ENCODE measurements around the gene MRTO4. TPM values are rescaled to one million over a fixed set of nuclear protein-coding genes. Genes with fewer than 3 reads are reported as not detected.
A peak's percentile ranks its signal among the peaks of the same experiment; 100 is the strongest.

MRTO4 gene
- total and polyA plus RNA-seq, 9 of the 15 experiments (the other 6 are each of a cell fraction or from before 2014, with no cell fraction given), result 62.0 to 173 (median 146) TPM

- TF ChIP-seq RAD21 (CRISPR knock-in tag; conservative IDR thresholded peaks at IDR 0.05 in 1 of 2, IDR thresholded peaks at IDR 0.05 in 1 of 2), result peak in 1 of 2 experiments; percentile 4; a peak in 1 of 4 replicates
- TF ChIP-seq NFE2 (IDR thresholded peaks at IDR 0.05; ENCODE audit: low read depth), result peak; percentile 80
- no peak for TF ChIP-seq ZNF695 (CRISPR knock-in tag; IDR thresholded peaks at IDR 0.05)
- no peak for TF ChIP-seq CBX1 (IDR thresholded peaks at IDR 0.05; ENCODE audit: low read depth)
- TF ChIP-seq FOXP1 (CRISPR knock-in tag; IDR thresholded peaks at IDR 0.05), result no peak
- no peak for TF ChIP-seq HCFC1 (IDR thresholded peaks at IDR 0.05; ENCODE audit: low read depth, low read length)
- no peak for TF ChIP-seq KAT8 (IDR thresholded peaks at IDR 0.05; ENCODE audit: low read depth)
- TF ChIP-seq RFX1 (IDR thresholded peaks at IDR 0.05), result no peak
- TF ChIP-seq BRF2 (IDR thresholded peaks at IDR 0.05; ENCODE audit: borderline replicate concordance, insufficient read depth, insufficient read length), result no peak
- TF ChIP-seq SMARCC2 (IDR thresholded peaks at IDR 0.05; ENCODE audit: low read depth), result no peak
- peak; percentile 70 for TF ChIP-seq C11orf30 (IDR thresholded peaks at IDR 0.05; ENCODE audit: low read depth)
- TF ChIP-seq MAZ (CRISPR knock-in tag; conservative IDR thresholded peaks at IDR 0.05 in 1 of 2, IDR thresholded peaks at IDR 0.05 in 1 of 2), result no peak
- no peak for TF ChIP-seq KLF10 (CRISPR knock-in tag; IDR thresholded peaks at IDR 0.05)
- TF ChIP-seq NFE2L1 (tag; IDR thresholded peaks at IDR 0.05; ENCODE audit: borderline replicate concordance, low read depth), result no peak
- TF ChIP-seq SREBF2 (CRISPR knock-in tag; IDR thresholded peaks at IDR 0.05), result no peak
- no peak for TF ChIP-seq SRSF3 (IDR thresholded peaks at IDR 0.05; ENCODE audit: insufficient read depth, low read length)
- TF ChIP-seq DPF2 (IDR thresholded peaks at IDR 0.05), result peak; percentile 30; the same call in 1 of the 2 replicates
- TF ChIP-seq LCOR (CRISPR knock-in tag; IDR thresholded peaks at IDR 0.05), result no peak
- TF ChIP-seq ZC3H11A (IDR thresholded peaks at IDR 0.05; ENCODE audit: low read depth, low read length), result no peak
- no peak for TF ChIP-seq MEF2A (IDR thresholded peaks at IDR 0.05; ENCODE audit: control insufficient read depth, low read depth, low read length)
- TF ChIP-seq ARHGAP35 (IDR thresholded peaks at IDR 0.05; ENCODE audit: partially characterized antibody), result peak; percentile 48
- no peak for TF ChIP-seq MAFK (IDR thresholded peaks at IDR 0.05; ENCODE audit: low read length)
- TF ChIP-seq, protein P1, sequence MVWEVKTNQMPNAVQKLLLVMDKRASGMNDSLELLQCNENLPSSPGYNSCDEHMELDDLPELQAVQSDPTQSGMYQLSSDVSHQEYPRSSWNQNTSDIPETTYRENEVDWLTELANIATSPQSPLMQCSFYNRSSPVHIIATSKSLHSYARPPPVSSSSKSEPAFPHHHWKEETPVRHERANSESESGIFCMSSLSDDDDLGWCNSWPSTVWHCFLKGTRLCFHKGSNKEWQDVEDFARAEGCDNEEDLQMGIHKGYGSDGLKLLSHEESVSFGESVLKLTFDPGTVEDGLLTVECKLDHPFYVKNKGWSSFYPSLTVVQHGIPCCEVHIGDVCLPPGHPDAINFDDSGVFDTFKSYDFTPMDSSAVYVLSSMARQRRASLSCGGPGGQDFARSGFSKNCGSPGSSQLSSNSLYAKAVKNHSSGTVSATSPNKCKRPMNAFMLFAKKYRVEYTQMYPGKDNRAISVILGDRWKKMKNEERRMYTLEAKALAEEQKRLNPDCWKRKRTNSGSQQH (CRISPR knock-in tag; IDR thresholded peaks at IDR 0.05), result no peak
- TF ChIP-seq NR1H2 (CRISPR knock-in tag; IDR thresholded peaks at IDR 0.05), result no peak
- TF ChIP-seq, protein P2, sequence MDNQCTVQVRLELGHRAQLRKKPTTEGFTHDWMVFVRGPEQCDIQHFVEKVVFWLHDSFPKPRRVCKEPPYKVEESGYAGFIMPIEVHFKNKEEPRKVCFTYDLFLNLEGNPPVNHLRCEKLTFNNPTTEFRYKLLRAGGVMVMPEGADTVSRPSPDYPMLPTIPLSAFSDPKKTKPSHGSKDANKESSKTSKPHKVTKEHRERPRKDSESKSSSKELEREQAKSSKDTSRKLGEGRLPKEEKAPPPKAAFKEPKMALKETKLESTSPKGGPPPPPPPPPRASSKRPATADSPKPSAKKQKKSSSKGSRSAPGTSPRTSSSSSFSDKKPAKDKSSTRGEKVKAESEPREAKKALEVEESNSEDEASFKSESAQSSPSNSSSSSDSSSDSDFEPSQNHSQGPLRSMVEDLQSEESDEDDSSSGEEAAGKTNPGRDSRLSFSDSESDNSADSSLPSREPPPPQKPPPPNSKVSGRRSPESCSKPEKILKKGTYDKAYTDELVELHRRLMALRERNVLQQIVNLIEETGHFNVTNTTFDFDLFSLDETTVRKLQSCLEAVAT (IDR thresholded peaks at IDR 0.05), result no peak
- peak; percentile 40; the same call in 1 of the 2 replicates for TF ChIP-seq MAFF (IDR thresholded peaks at IDR 0.05; ENCODE audit: low read length)
- TF ChIP-seq YBX1 (IDR thresholded peaks at IDR 0.05), result no peak
These were observed 46.9 kb upstream of the MRTO4 start (continued) for GRCh38 chr1:19204446-19205266.

Measured in K562 (cell line).